ENCODE measurements around the gene ARHGEF28. TPM values are rescaled to one million over a fixed set of nuclear protein-coding genes. Genes with fewer than 3 reads are reported as not detected.

ARHGEF28 gene
- total and polyA plus RNA-seq, 9 of the 15 experiments (the other 6 are each of a cell fraction or from before 2014, with no cell fraction given): 0.27 TPM; not detected in 8

DNA sequence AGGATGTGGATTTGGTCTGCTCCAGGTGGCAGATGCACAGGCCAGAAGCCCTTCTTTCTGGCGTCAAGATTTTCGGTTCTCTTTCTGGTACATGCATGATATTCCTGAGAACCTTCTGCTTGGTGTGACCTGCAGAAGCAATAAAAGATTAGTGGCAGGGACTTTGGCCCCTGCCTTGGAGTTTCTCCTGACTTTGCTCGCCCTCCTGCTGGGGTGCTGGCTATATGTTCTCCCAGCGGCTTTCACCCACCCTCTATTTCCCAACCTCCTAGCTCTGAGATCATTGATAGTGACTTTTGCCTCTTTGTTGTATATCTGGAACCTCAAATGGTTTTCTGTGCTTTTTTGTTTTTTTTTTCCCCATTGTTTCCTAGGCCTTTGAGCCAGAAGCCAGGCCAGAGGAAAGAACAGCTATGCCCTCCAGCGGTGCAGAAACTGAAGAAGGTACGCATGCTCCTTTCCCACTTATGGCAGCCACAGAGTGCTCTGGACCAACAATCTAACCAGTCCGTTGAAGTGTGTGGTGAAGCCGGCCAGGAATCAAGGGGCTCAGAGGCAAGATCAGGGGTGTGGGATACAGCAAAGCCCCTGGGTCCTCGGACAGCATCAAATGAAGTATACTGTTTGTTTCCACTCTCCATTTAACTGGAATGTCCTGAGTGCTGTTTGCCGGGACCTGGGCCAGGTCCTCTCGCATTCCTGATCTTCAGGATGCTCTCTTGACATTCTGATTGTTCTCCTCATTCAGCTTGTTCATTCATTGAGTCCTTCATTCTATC, 154.5 kb downstream of the ARHGEF28 start:
- Histone ChIP-seq H2AFZ (ENCODE audit: low read depth, low read length) (no peak overlapping the region), H3K9ac (ENCODE audit: insufficient read depth in 1 of 2, low read depth in 2 of 2, low read length in 2 of 2) (no peak overlapping the region), H3K9me3 (replicated peaks; ENCODE audit: control insufficient read depth, insufficient read depth, low read depth, low read length) (no peaks in the 10 kb centered on the region), H3K9me1 (ENCODE audit: control insufficient read depth, insufficient read depth, low read length) (no peaks in the 10 kb centered on the region), H3K27me3 (ENCODE audit: control insufficient read depth in 2 of 2, insufficient read depth in 2 of 2, low read length in 2 of 2) (peaks cover 3 to 23% of the 10 kb centered on the region in 2 experiments; a peak in 4 of 5 replicates), H3K4me1 (replicated peaks in 1 of 2; ENCODE audit: control insufficient read depth in 2 of 2, insufficient read depth in 2 of 2, low read length in 2 of 2) (no peaks in the 10 kb centered on the region), H3K79me2 (ENCODE audit: control insufficient read depth, insufficient read depth, low read length) (no peaks in the 10 kb centered on the region), H3K36me3 (ENCODE audit: control insufficient read depth, insufficient read depth, low read length) (no peaks in the 10 kb centered on the region), H4K20me1 (replicated peaks; ENCODE audit: control insufficient read depth, insufficient read depth, low read length) (no peaks in the 10 kb centered on the region), H3K4me2 (ENCODE audit: insufficient read depth, low read length) (no peak overlapping the region), H3K27ac (ENCODE audit: extremely low read depth, low read depth, low read length) (no peak overlapping the region), H3K4me3 (no peak overlapping the region)
- 0% methylated on average over 9 of the region's 11 CpGs for WGBS (ENCODE audit: insufficient coverage, low coverage, missing lambda C conversion rate)
- intact Hi-C loops (cut with micrococcal nuclease): no loop called here
- BruUV-seq (replicated peaks): no TSS peak
- in situ Hi-C loops (cut with MboI): no loop called here
- CTCF ChIA-PET (ENCODE audit: low intra/inter-chr PET ratio): interaction anchor here (1.4 kb wide), 1 partner anchor 189 kb away, joined by 8 read pairs; no protein-coding TSS in a partner anchor
- TF ChIP-seq RAD21 (CRISPR knock-in tag; conservative IDR thresholded peaks at IDR 0.05 in 1 of 2, IDR thresholded peaks at IDR 0.05 in 1 of 2) (peak; percentile 22 to 47; a peak in 3 of 4 replicates), SAFB2 (IDR thresholded peaks at IDR 0.05; ENCODE audit: borderline replicate concordance, low read depth, low read length, severe bottlenecking) (no peak), NRF1 (conservative IDR thresholded peaks at IDR 0.05 in 1 of 2, IDR thresholded peaks at IDR 0.05 in 1 of 2) (peak; percentile 23 to 53; a peak in 3 of 4 replicates), ZNF384 (IDR thresholded peaks at IDR 0.05; ENCODE audit: low read depth, low read length) (0 out of 2 replicates have a peak, but pooled peaks have one; percentile 19), MCM5 (IDR thresholded peaks at IDR 0.05; ENCODE audit: low read depth) (no peak)
- TF ChIP-seq, protein P1, sequence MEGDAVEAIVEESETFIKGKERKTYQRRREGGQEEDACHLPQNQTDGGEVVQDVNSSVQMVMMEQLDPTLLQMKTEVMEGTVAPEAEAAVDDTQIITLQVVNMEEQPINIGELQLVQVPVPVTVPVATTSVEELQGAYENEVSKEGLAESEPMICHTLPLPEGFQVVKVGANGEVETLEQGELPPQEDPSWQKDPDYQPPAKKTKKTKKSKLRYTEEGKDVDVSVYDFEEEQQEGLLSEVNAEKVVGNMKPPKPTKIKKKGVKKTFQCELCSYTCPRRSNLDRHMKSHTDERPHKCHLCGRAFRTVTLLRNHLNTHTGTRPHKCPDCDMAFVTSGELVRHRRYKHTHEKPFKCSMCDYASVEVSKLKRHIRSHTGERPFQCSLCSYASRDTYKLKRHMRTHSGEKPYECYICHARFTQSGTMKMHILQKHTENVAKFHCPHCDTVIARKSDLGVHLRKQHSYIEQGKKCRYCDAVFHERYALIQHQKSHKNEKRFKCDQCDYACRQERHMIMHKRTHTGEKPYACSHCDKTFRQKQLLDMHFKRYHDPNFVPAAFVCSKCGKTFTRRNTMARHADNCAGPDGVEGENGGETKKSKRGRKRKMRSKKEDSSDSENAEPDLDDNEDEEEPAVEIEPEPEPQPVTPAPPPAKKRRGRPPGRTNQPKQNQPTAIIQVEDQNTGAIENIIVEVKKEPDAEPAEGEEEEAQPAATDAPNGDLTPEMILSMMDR (IDR thresholded peaks at IDR 0.05 in 2 of 3, conservative IDR thresholded peaks at IDR 0.05 in 1 of 3; ENCODE audit: insufficient read depth in 2 of 3, low read depth in 1 of 3, low read length in 3 of 3): peak in 2 of 3 experiments; percentile 22 to 33; a peak in 2 of 6 replicates
- FAIRE-seq: no peak
- POLR2A ChIA-PET: no interaction called here
- DNase-seq (ENCODE audit: extremely low read depth in 1 of 4, low spot score in 3 of 4): peak in 1 of 4 experiments; percentile 5
- ATAC-seq: peak; percentile 57; the same call in 1 of the 3 replicates
